Measurements from ENCODE around the gene ITFG1. TPM values are rescaled to one million over a fixed set of nuclear protein-coding genes. Genes with fewer than 3 reads are reported as not detected.

Gene ITFG1
- total RNA-seq, 1 experiment from 2014 or later, result 18.0 TPM

- no peak overlapping the region for H3K27ac Mint-ChIP-seq
- Histone ChIP-seq H2BK5ac (ENCODE audit: insufficient read length, low read length) (no peak overlapping the region), H3K14ac (ENCODE audit: insufficient read depth, low read length) (no peak overlapping the region), H4K8ac (replicated peaks; ENCODE audit: insufficient read length, low read depth, low read length) (no peak overlapping the region), H3K79me1 (ENCODE audit: insufficient read depth, low read depth, low read length, poor library complexity, severe bottlenecking) (no peaks in the 10 kb centered on the region), H3K27ac (ENCODE audit: insufficient read length, low read depth, low read length) (no peak overlapping the region), H4K20me1 (ENCODE audit: control insufficient read depth, insufficient read depth, insufficient read length) (no peaks in the 10 kb centered on the region), H2BK20ac (ENCODE audit: low read depth, low read length, poor library complexity, severe bottlenecking) (no peak overlapping the region), H3T11ph (ENCODE audit: low read length) (no peak overlapping the region), H3K9ac (ENCODE audit: extremely low read depth, insufficient read length, low read length) (no peak overlapping the region), H3K79me2 (ENCODE audit: insufficient read depth, low read length) (no peaks in the 10 kb centered on the region), H3K56ac (ENCODE audit: insufficient read length, low read depth, low read length) (no peak overlapping the region), H2AK5ac (ENCODE audit: insufficient read length, low read length) (no peak overlapping the region), H3K27me3 (ENCODE audit: insufficient read depth, low read length) (no peaks in the 10 kb centered on the region), H3K4ac (ENCODE audit: low read depth, low read length) (no peak overlapping the region), H3K23ac (ENCODE audit: insufficient read length, low read depth, low read length) (no peak overlapping the region), H3K23me2 (ENCODE audit: insufficient read length, low read depth, low read length, poor library complexity, severe bottlenecking) (no peaks in the 10 kb centered on the region), H2AFZ (ENCODE audit: low read length) (no peak overlapping the region), H3K4me2 (ENCODE audit: insufficient read depth, insufficient read length, low read length) (no peak overlapping the region), H4K91ac (ENCODE audit: insufficient read length, low read depth, low read length) (no peak overlapping the region), H2BK120ac (ENCODE audit: low read depth, low read length, poor library complexity, severe bottlenecking) (no peak overlapping the region), H2BK12ac (ENCODE audit: insufficient read length, low read depth, low read length) (no peak overlapping the region), H2BK15ac (ENCODE audit: low read depth, low read length) (no peak overlapping the region), H3K4me1 (ENCODE audit: insufficient read depth, low read length) (no peaks in the 10 kb centered on the region), H4K5ac (ENCODE audit: insufficient read length, low read depth, low read length) (no peak overlapping the region), H3K18ac (ENCODE audit: insufficient read length, low read depth, low read length) (no peak overlapping the region), H3K9me3 (ENCODE audit: control insufficient read depth, low read depth, low read length) (no peaks in the 10 kb centered on the region)
- no peaks in the 10 kb centered on the region for H3K9me3 Mint-ChIP-seq
- no peak overlapping the region for H3K4me3 Mint-ChIP-seq
- no peak for TF ChIP-seq CTCF (conservative IDR thresholded peaks at IDR 0.05)
- no peaks in the 10 kb centered on the region for H3K27me3 Mint-ChIP-seq (ENCODE audit: low read depth)
- H3K36me3 Mint-ChIP-seq (ENCODE audit: insufficient read depth in 1 of 3, low read depth in 3 of 3), result no peaks in the 10 kb centered on the region
- H3K4me1 Mint-ChIP-seq, result no peaks in the 10 kb centered on the region
- DNase-seq, result no peak
- no CpG with 5 or more reads among the region's 4 CpGs for WGBS (ENCODE audit: extremely low coverage, insufficient read length, low lambda C conversion rate)
Observed at GRCh38 chr16:47211218-47211617, 249.6 kb downstream of the ITFG1 start.
